ENCODE measurements around the gene ENPP1. TPM values are rescaled to one million over a fixed set of nuclear protein-coding genes. Genes with fewer than 3 reads are reported as not detected.
"Not testable (repeated sequence)": the region's sequence is repeated elsewhere in the genome, so short reads cannot be mapped to it uniquely, and the experiment has no call there.

ENPP1 gene
- total RNA-seq, 1 donor from 2014 or later, result 7.1 TPM

- Histone ChIP-seq H3K4me2 (ENCODE audit: low read length) (peak overlapping the region; percentile 61), H2AFZ (ENCODE audit: low read depth, low read length) (peak overlapping the region; percentile 11), H3K4me3 (ENCODE audit: insufficient read depth, low read depth, low read length) (no peak overlapping the region), H3K36me3 (ENCODE audit: insufficient read depth, low read length) (peaks cover 3% of the 10 kb centered on the region), H3K9me3 (ENCODE audit: insufficient read depth, low read depth, low read length) (no peaks in the 10 kb centered on the region), H3K9ac (ENCODE audit: low read length) (peak overlapping the region; percentile 28), H3K27me3 (ENCODE audit: insufficient read depth, low read length) (no peaks in the 10 kb centered on the region), H3K27ac (ENCODE audit: low read depth, low read length) (peak overlapping the region; percentile 67), H3K4me1 (ENCODE audit: insufficient read depth, low read length) (peaks cover 13% of the 10 kb centered on the region), H3K79me2 (ENCODE audit: insufficient read depth, low read length) (no peaks in the 10 kb centered on the region), H4K20me1 (ENCODE audit: insufficient read depth, low read length) (no peaks in the 10 kb centered on the region)
- H3K27me3 Mint-ChIP-seq (ENCODE audit: low read depth, unreplicated experiment), result no peaks in the 10 kb centered on the region
- FAIRE-seq (peak; percentile 91), DNase-seq (ENCODE audit: low read depth) (peak; percentile 92)
- H3K9me3 Mint-ChIP-seq (ENCODE audit: unreplicated experiment), result no peaks in the 10 kb centered on the region
- TF ChIP-seq CTCF (IDR thresholded peaks at IDR 0.05; ENCODE audit: insufficient read depth, low read depth, low read length), result no peak
- no peak for TF ChIP-seq EZH2 (IDR thresholded peaks at IDR 0.05; ENCODE audit: insufficient read depth, low read length)
- no peak overlapping the region for H3K4me3 Mint-ChIP-seq (ENCODE audit: unreplicated experiment)
- H3K36me3 Mint-ChIP-seq (ENCODE audit: low read depth, unreplicated experiment), result no peaks in the 10 kb centered on the region
- peaks cover 43% of the 10 kb centered on the region for H3K4me1 Mint-ChIP-seq (ENCODE audit: low read depth, unreplicated experiment)
- peak overlapping the region; percentile 84 for H3K27ac Mint-ChIP-seq (ENCODE audit: unreplicated experiment)
Observed at GRCh38 chr6:131858765-131859415, 51.1 kb downstream of the ENPP1 start.

GRCh38 chr6:131859658-131860057, 51.8 kb downstream of the ENPP1 start:
- not testable (repeated sequence) for H3K79me2 ChIP-seq (ENCODE audit: insufficient read depth, low read length); H3K27me3 ChIP-seq (ENCODE audit: insufficient read depth, low read length); H3K27ac ChIP-seq (ENCODE audit: low read depth, low read length); H3K9me3 ChIP-seq (ENCODE audit: insufficient read depth, low read depth, low read length); H3K27me3 Mint-ChIP-seq (ENCODE audit: low read depth, unreplicated experiment); H3K36me3 ChIP-seq (ENCODE audit: insufficient read depth, low read length); H3K4me2 ChIP-seq (ENCODE audit: low read length); H3K9ac ChIP-seq (ENCODE audit: low read length); H4K20me1 ChIP-seq (ENCODE audit: insufficient read depth, low read length); H3K4me3 Mint-ChIP-seq (ENCODE audit: unreplicated experiment); H3K36me3 Mint-ChIP-seq (ENCODE audit: low read depth, unreplicated experiment); H3K9me3 Mint-ChIP-seq (ENCODE audit: unreplicated experiment); H3K4me3 ChIP-seq (ENCODE audit: insufficient read depth, low read depth, low read length)
- DNase-seq (ENCODE audit: low read depth) (peak; percentile 10), FAIRE-seq (peak; percentile 13)
- peaks cover 46% of the 10 kb centered on the region for H3K4me1 Mint-ChIP-seq (ENCODE audit: low read depth, unreplicated experiment)
- Histone ChIP-seq H2AFZ (ENCODE audit: low read depth, low read length) (peak overlapping the region; percentile 28), H3K4me1 (ENCODE audit: insufficient read depth, low read length) (peaks cover 13% of the 10 kb centered on the region)
- peak overlapping the region; percentile 72 for H3K27ac Mint-ChIP-seq (ENCODE audit: unreplicated experiment)

- Mint-ChIP-seq H3K27me3 (ENCODE audit: low read depth, unreplicated experiment) (no peaks in the 10 kb centered on the region), H3K4me3 (ENCODE audit: unreplicated experiment) (no peak overlapping the region), H3K36me3 (ENCODE audit: low read depth, unreplicated experiment) (no peaks in the 10 kb centered on the region), H3K27ac (ENCODE audit: unreplicated experiment) (peak overlapping the region; percentile 44), H3K9me3 (ENCODE audit: unreplicated experiment) (no peaks in the 10 kb centered on the region), H3K4me1 (ENCODE audit: low read depth, unreplicated experiment) (peaks cover 59% of the 10 kb centered on the region)
- peaks cover 13% of the 10 kb centered on the region for H3K4me1 ChIP-seq (ENCODE audit: insufficient read depth, low read length)
- H3K9ac ChIP-seq (ENCODE audit: low read length), result no peak overlapping the region
- no peaks in the 10 kb centered on the region for H3K27me3 ChIP-seq (ENCODE audit: insufficient read depth, low read length)
- H3K9me3 ChIP-seq (ENCODE audit: insufficient read depth, low read depth, low read length), result no peaks in the 10 kb centered on the region
- TF ChIP-seq CTCF (IDR thresholded peaks at IDR 0.05; ENCODE audit: insufficient read depth, low read depth, low read length), result no peak
- TF ChIP-seq EZH2 (IDR thresholded peaks at IDR 0.05; ENCODE audit: insufficient read depth, low read length), result no peak
- DNase-seq (ENCODE audit: low read depth) (peak; percentile 78), FAIRE-seq (peak; percentile 34)
- no peaks in the 10 kb centered on the region for H3K79me2 ChIP-seq (ENCODE audit: insufficient read depth, low read length)
- no peak overlapping the region for H2AFZ ChIP-seq (ENCODE audit: low read depth, low read length)
- no peaks in the 10 kb centered on the region for H4K20me1 ChIP-seq (ENCODE audit: insufficient read depth, low read length)
- H3K4me2 ChIP-seq (ENCODE audit: low read length), result peak overlapping the region; percentile 30
- H3K36me3 ChIP-seq (ENCODE audit: insufficient read depth, low read length), result no peaks in the 10 kb centered on the region
- no peak overlapping the region for H3K27ac ChIP-seq (ENCODE audit: low read depth, low read length)
- no peak overlapping the region for H3K4me3 ChIP-seq (ENCODE audit: insufficient read depth, low read depth, low read length)
Observed at GRCh38 chr6:131861381-131861780, 53.6 kb downstream of the ENPP1 start.
